ENCODE data around the gene SYNGR1.

Gene SYNGR1

DNA sequence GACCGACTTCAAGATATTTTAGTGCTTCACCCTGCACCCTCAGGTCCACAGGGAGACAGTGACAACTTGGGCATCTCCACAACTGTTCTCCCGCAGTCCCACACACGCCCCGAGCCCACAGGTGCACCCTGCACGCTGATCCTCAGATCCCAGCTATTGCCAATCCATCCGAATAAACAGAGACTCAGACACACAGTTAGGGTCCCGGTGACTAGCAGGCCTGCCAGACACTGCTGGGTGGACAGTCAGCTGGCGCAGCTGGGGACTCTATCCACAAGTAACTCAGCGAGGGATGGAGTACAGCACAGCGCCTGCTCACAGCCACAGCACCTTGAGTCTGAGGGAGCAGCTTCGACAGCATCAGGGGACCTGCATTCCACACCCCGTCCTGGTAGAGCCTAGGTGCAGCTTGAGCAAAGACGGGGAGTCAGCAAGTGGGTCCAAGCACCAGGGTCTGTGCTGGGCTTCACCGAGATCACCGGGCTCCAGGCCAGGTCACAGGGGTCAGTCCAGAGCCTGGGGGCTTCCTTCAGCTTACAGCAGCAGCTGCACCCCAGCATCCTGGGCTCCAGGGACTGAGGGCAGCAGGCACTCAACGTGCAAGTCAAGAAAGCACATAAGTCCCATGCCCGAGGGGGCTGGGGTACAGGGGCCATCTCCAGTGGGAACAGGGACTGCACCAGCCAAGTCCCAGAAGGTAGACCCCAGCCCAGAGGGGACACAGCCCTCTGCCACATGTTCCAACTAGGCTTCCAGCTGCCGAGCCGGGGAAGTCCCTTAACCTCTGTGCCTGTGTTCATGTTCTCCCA lies 38.0 kb upstream of the SYNGR1 start:
- TF ChIP-seq, protein P1, sequence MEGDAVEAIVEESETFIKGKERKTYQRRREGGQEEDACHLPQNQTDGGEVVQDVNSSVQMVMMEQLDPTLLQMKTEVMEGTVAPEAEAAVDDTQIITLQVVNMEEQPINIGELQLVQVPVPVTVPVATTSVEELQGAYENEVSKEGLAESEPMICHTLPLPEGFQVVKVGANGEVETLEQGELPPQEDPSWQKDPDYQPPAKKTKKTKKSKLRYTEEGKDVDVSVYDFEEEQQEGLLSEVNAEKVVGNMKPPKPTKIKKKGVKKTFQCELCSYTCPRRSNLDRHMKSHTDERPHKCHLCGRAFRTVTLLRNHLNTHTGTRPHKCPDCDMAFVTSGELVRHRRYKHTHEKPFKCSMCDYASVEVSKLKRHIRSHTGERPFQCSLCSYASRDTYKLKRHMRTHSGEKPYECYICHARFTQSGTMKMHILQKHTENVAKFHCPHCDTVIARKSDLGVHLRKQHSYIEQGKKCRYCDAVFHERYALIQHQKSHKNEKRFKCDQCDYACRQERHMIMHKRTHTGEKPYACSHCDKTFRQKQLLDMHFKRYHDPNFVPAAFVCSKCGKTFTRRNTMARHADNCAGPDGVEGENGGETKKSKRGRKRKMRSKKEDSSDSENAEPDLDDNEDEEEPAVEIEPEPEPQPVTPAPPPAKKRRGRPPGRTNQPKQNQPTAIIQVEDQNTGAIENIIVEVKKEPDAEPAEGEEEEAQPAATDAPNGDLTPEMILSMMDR (IDR thresholded peaks at IDR 0.05; ENCODE audit: insufficient read depth, low read depth, low read length, missing control alignments): no peak
- DNase-seq (ENCODE audit: low read depth): peak; percentile 53
- no peak overlapping the region for H3K4me3 ChIP-seq (ENCODE audit: low read depth, low read length)

DNA sequence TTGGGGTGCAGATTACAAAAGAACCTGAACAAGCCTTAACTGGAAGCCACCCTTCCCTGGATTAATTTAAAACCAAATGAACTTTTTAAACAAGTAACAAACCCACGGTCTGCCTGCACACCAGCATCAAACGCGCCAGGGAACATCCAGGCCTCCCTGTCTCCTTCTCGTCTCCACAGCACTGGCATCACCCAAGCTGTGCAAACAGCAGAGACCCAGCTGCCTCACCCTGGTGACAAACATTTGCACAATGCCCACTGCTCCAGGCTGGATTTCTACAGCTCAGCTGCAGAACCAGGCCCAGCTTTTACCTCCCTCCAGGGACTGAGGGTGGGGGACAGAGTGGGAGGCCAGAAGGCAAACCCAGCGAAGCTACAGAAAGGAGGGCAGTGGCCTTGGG lies 37.4 kb upstream of the SYNGR1 start:
- no peak overlapping the region for H3K4me3 ChIP-seq (ENCODE audit: low read depth, low read length)
- TF ChIP-seq, protein P1 (IDR thresholded peaks at IDR 0.05; ENCODE audit: insufficient read depth, low read depth, low read length, missing control alignments): no peak
- DNase-seq (ENCODE audit: low read depth): no peak

GRCh38 chr22:39313258-39314001 lies 36.4 kb upstream of the SYNGR1 start:
- TF ChIP-seq, protein P1 (IDR thresholded peaks at IDR 0.05; ENCODE audit: insufficient read depth, low read depth, low read length, missing control alignments): no peak
- no peak overlapping the region for H3K4me3 ChIP-seq (ENCODE audit: low read depth, low read length)
- DNase-seq (ENCODE audit: low read depth): peak; percentile 20

DNA sequence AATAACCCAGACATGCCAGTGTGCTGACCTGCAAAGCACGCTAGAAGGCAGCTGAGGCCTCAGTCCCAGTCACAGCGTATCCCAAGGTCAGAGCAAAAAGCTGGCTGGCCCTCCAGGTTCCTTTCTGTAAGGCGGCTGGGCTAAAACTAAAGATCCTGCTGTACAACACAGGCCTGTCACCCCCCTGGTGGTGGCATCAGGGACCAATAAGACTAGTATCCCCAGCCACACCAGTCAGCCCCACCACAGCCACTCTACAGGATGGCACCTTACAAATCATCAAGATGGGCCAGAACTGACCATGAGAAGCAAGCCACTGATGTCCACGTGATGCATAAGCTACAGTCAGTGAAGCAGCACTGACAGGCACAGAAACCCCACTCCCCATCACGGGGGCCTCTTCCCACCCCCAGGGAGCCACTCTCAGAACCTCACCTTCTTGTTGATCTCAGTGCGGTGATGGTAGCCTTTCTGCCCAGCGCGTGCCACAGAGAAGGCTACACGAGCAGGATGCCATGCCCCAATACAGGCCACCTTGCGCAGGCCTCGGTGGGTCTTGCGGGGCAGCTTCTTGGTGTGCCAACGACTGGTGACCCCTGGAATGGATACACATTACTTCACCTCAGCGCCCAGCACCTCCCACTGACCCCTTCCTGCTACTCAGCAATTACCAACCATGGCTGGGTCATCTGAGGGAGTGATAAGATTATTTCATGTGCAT lies 35.4 kb upstream of the SYNGR1 start:
- no peak overlapping the region for H3K4me3 ChIP-seq (ENCODE audit: low read depth, low read length)
- TF ChIP-seq, protein P1 (IDR thresholded peaks at IDR 0.05; ENCODE audit: insufficient read depth, low read depth, low read length, missing control alignments): no peak
- peak; percentile 40 for DNase-seq (ENCODE audit: low read depth)

DNA sequence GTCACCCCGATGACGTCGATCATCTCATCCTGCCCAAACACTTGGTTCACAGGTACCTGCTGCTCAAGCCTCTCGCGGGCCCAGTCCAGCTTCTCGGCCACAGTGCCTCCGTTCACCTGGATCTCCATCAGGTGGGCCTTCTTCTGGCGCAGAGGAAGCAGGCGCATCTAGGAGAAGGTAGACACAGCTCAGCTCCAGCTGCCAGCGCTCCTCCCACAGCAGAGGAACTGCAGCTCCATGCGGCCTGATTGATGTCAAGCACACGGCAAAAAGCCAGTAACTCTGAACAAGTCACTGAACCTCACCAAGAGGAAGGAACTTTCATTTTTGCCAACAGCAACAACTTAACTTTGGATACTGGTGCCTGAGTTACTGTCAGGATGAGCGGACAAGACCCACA lies 34.4 kb upstream of the SYNGR1 start:
- no peak overlapping the region for H3K4me3 ChIP-seq (ENCODE audit: low read depth, low read length)
- TF ChIP-seq, protein P1 (IDR thresholded peaks at IDR 0.05; ENCODE audit: insufficient read depth, low read depth, low read length, missing control alignments): no peak
- no peak for DNase-seq (ENCODE audit: low read depth)

- H3K4me3 ChIP-seq (ENCODE audit: low read depth, low read length): peak overlapping the region; percentile 93
- peak; percentile 87 for DNase-seq (ENCODE audit: low read depth)
- TF ChIP-seq, protein P1 (IDR thresholded peaks at IDR 0.05; ENCODE audit: insufficient read depth, low read depth, low read length, missing control alignments): peak; percentile 85
These were observed 33.2 kb upstream of the SYNGR1 start for GRCh38 chr22:39316440-39317083.

Data from GM12865 (cell line).